ENCODE data around the gene ESYT3. TPM values are rescaled to one million over a fixed set of nuclear protein-coding genes. Genes with fewer than 3 reads are reported as not detected.
A peak's percentile ranks its signal among the peaks of the same experiment; 100 is the strongest.

Gene ESYT3
- polyA plus RNA-seq, 3 donors, result not detected

DNA sequence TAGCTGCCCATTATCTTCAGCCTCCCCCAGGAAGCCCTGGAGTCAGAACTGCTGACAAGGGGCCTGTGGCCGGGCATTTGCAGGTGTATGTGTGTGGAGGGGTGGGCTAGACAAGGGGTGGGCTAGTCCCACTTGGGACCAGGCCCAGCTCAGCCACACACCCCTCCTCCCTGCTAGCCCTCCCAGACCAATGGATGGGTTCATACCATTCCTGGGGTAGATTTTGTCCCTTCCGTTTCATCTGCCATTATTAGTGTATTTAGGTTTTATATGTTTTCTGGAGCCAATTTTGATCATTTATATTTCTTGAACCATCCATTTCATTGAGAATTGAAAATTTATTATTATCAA lies 43.9 kb upstream of the ESYT3 start:
- DNase-seq, result no peak
- Mint-ChIP-seq H3K9me3 (peaks cover 0 to 2% (median 0%) of the 10 kb centered on the region in 7 donors), H3K4me3 (no peak overlapping the region), H3K27ac (peak overlapping the region in 1 of 7 donors; percentile 46), H3K27me3 (ENCODE audit: low read depth in 3 of 3) (peaks cover 0 to 7% (median 2%) of the 10 kb centered on the region in 3 donors), H3K36me3 (no peaks in the 10 kb centered on the region), H3K4me1 (peaks cover 2% of the 10 kb centered on the region)
- WGBS (ENCODE audit: insufficient coverage), result no CpG with 5 or more reads among the region's 2 CpGs
- Histone ChIP-seq H4K20me1 (ENCODE audit: insufficient read depth, low read length) (no peaks in the 10 kb centered on the region), H3K27ac (ENCODE audit: low read depth in 1 of 2, low read length in 2 of 2) (no peak overlapping the region), H3K4me1 (ENCODE audit: control insufficient read depth in 1 of 2, insufficient read depth in 2 of 2, low read length in 2 of 2) (no peaks in the 10 kb centered on the region), H2AFZ (ENCODE audit: insufficient read depth, low read depth, low read length, poor library complexity, severe bottlenecking) (no peak overlapping the region), H3K9ac (ENCODE audit: insufficient read depth, low read length, poor library complexity, severe bottlenecking) (no peak overlapping the region), H3K9me3 (replicated peaks in 1 of 2; ENCODE audit: control insufficient read depth in 1 of 2, insufficient read depth in 1 of 2, low read length in 2 of 2) (no peaks in the 10 kb centered on the region), H3K4me2 (replicated peaks; ENCODE audit: extremely low read depth, low read length, poor library complexity, severe bottlenecking) (no peak overlapping the region), H3K36me3 (replicated peaks in 1 of 2; ENCODE audit: control insufficient read depth in 1 of 2, insufficient read depth in 2 of 2, low read length in 2 of 2) (no peaks in the 10 kb centered on the region), H3K4me3 (replicated peaks in 1 of 3; ENCODE audit: low read depth in 2 of 3, low read length in 3 of 3) (no peak overlapping the region), H3K79me2 (ENCODE audit: insufficient read depth, low read length) (no peaks in the 10 kb centered on the region), H3K27me3 (ENCODE audit: control insufficient read depth in 2 of 2, insufficient read depth in 2 of 2, low read length in 2 of 2) (no peaks in the 10 kb centered on the region)
- intact Hi-C loops (cut with micrococcal nuclease), result no loop called here
- TF ChIP-seq, protein P1, sequence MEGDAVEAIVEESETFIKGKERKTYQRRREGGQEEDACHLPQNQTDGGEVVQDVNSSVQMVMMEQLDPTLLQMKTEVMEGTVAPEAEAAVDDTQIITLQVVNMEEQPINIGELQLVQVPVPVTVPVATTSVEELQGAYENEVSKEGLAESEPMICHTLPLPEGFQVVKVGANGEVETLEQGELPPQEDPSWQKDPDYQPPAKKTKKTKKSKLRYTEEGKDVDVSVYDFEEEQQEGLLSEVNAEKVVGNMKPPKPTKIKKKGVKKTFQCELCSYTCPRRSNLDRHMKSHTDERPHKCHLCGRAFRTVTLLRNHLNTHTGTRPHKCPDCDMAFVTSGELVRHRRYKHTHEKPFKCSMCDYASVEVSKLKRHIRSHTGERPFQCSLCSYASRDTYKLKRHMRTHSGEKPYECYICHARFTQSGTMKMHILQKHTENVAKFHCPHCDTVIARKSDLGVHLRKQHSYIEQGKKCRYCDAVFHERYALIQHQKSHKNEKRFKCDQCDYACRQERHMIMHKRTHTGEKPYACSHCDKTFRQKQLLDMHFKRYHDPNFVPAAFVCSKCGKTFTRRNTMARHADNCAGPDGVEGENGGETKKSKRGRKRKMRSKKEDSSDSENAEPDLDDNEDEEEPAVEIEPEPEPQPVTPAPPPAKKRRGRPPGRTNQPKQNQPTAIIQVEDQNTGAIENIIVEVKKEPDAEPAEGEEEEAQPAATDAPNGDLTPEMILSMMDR (IDR thresholded peaks at IDR 0.05), result no peak

DNA sequence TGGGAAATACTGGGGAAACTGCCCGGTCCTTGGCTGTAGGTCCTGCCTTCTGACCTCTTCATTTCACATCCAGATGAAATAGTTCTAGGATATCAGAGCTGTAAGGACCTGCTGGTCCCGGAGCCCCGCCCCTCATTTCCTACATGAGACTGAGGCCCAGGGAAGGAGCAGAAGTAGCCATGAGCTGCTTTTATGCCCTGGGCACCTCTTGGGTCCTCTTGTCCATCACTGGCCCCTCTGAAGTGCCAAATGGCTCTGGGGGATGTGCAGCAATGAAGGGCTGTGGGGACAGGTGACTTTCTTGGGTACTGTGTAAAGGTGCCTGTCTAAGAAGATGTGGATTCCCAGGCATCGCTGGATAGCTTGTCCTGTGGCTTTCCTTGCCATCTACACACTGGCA lies 40.3 kb upstream of the ESYT3 start:
- H3K36me3 Mint-ChIP-seq, result peaks cover 0 to 1% of the 10 kb centered on the region in 2 donors

More for the DNA sequence above, 40.3 kb upstream of the ESYT3 start:
- H3K9me3 Mint-ChIP-seq, result peaks cover 0 to 2% (median 0%) of the 10 kb centered on the region in 7 donors
- H3K4me3 Mint-ChIP-seq, result no peak overlapping the region
- Histone ChIP-seq H3K36me3 (replicated peaks in 1 of 2; ENCODE audit: control insufficient read depth in 1 of 2, insufficient read depth in 2 of 2, low read length in 2 of 2) (no peaks in the 10 kb centered on the region), H3K9ac (ENCODE audit: insufficient read depth, low read length, poor library complexity, severe bottlenecking) (no peak overlapping the region), H3K4me1 (ENCODE audit: control insufficient read depth in 1 of 2, insufficient read depth in 2 of 2, low read length in 2 of 2) (no peaks in the 10 kb centered on the region), H3K4me3 (replicated peaks in 1 of 3; ENCODE audit: low read depth in 2 of 3, low read length in 3 of 3) (no peak overlapping the region), H3K27me3 (ENCODE audit: control insufficient read depth in 2 of 2, insufficient read depth in 2 of 2, low read length in 2 of 2) (no peaks in the 10 kb centered on the region), H3K79me2 (ENCODE audit: insufficient read depth, low read length) (no peaks in the 10 kb centered on the region), H3K9me3 (replicated peaks in 1 of 2; ENCODE audit: control insufficient read depth in 1 of 2, insufficient read depth in 1 of 2, low read length in 2 of 2) (no peaks in the 10 kb centered on the region), H3K4me2 (replicated peaks; ENCODE audit: extremely low read depth, low read length, poor library complexity, severe bottlenecking) (no peak overlapping the region), H3K27ac (ENCODE audit: low read depth in 1 of 2, low read length in 2 of 2) (no peak overlapping the region), H2AFZ (ENCODE audit: insufficient read depth, low read depth, low read length, poor library complexity, severe bottlenecking) (no peak overlapping the region), H4K20me1 (ENCODE audit: insufficient read depth, low read length) (no peaks in the 10 kb centered on the region)
- no peak for DNase-seq
- intact Hi-C loops (cut with micrococcal nuclease), result no loop called here
- 100% methylated on average over 2 of the region's 4 CpGs for WGBS (ENCODE audit: insufficient coverage)
- TF ChIP-seq, protein P1 (IDR thresholded peaks at IDR 0.05), result no peak
- peaks cover 0 to 5% (median 2%) of the 10 kb centered on the region in 3 donors for H3K27me3 Mint-ChIP-seq (ENCODE audit: low read depth in 3 of 3)
- peaks cover 5% of the 10 kb centered on the region for H3K4me1 Mint-ChIP-seq
- no peak overlapping the region for H3K27ac Mint-ChIP-seq

Data from CD14-positive monocyte (primary cell).